ENCODE results near the gene MFAP2. TPM values are rescaled to one million over a fixed set of nuclear protein-coding genes. Genes with fewer than 3 reads are reported as not detected.

The MFAP2 gene
- total RNA-seq, 1 experiment from 2014 or later, result 0.50 TPM

DNA sequence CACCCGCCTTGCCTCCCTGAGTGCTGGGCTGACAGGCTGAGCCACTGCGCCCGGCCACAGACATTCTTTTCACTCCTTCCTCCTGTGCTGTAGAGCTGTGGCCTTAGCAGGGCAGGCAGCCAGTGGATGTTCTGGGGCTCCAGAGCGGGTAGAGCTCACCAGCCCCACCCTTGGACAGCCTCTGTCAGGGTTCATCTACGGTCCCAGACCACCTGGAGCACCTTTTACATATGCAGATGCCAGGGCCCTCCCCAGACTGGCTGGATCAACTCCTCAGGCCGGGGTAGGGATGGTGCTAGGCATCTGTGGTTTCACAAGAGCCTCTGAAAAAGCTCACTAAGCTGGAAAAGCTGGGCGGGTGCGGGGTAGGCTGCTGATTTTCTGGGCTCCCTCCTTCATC, 26.7 kb upstream of the MFAP2 start:
- CTCF ChIA-PET, result no interaction called here
- DNase-seq, result no peak
- Mint-ChIP-seq H3K27me3 (ENCODE audit: unreplicated experiment) (no peaks in the 10 kb centered on the region), H3K27ac (ENCODE audit: unreplicated experiment) (no peak overlapping the region), H3K36me3 (ENCODE audit: insufficient read depth, unreplicated experiment) (peaks cover 6% of the 10 kb centered on the region), H3K4me3 (ENCODE audit: low read depth, unreplicated experiment) (no peak overlapping the region), H3K9me3 (ENCODE audit: low read depth, unreplicated experiment) (no peaks in the 10 kb centered on the region), H3K4me1 (ENCODE audit: low read depth, unreplicated experiment) (peaks cover 3% of the 10 kb centered on the region)
- no TSS peak for BruUV-seq (replicated peaks)
- TF ChIP-seq, protein P1, sequence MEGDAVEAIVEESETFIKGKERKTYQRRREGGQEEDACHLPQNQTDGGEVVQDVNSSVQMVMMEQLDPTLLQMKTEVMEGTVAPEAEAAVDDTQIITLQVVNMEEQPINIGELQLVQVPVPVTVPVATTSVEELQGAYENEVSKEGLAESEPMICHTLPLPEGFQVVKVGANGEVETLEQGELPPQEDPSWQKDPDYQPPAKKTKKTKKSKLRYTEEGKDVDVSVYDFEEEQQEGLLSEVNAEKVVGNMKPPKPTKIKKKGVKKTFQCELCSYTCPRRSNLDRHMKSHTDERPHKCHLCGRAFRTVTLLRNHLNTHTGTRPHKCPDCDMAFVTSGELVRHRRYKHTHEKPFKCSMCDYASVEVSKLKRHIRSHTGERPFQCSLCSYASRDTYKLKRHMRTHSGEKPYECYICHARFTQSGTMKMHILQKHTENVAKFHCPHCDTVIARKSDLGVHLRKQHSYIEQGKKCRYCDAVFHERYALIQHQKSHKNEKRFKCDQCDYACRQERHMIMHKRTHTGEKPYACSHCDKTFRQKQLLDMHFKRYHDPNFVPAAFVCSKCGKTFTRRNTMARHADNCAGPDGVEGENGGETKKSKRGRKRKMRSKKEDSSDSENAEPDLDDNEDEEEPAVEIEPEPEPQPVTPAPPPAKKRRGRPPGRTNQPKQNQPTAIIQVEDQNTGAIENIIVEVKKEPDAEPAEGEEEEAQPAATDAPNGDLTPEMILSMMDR (IDR thresholded peaks at IDR 0.05; ENCODE audit: unreplicated experiment), result no peak
- intact Hi-C loops (cut with micrococcal nuclease; ENCODE audit: unreplicated experiment), result no loop called here

DNA sequence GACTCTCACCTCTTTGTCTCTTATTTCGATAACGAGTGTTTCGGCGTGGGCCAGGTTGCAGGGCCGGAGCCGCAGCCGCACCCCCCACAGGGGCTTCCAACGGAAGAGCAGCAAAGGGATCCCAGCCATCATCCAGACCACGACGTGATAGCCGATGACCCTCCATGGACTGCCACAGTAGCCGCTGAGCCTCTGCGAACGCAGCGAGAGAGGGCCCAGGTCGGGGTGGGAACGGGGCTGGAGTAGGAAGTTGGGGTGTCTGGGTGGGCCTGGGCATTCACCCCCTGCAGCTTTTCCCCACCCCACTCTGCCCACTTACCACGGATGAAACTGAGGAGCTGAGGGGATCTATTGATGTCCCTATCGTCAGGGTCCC, 24.9 kb upstream of the MFAP2 start:
- no TSS peak for BruUV-seq (replicated peaks)
- H3K4me1 Mint-ChIP-seq (ENCODE audit: low read depth, unreplicated experiment), result no peaks in the 10 kb centered on the region
- intact Hi-C loops (cut with micrococcal nuclease; ENCODE audit: unreplicated experiment), result no loop called here
- TF ChIP-seq, protein P1 (IDR thresholded peaks at IDR 0.05; ENCODE audit: unreplicated experiment), result no peak
- CTCF ChIA-PET, result no interaction called here
- no peak overlapping the region for H3K4me3 Mint-ChIP-seq (ENCODE audit: low read depth, unreplicated experiment)
- no peak for DNase-seq
- no peaks in the 10 kb centered on the region for H3K9me3 Mint-ChIP-seq (ENCODE audit: low read depth, unreplicated experiment)
- H3K27me3 Mint-ChIP-seq (ENCODE audit: unreplicated experiment), result no peaks in the 10 kb centered on the region
- H3K27ac Mint-ChIP-seq (ENCODE audit: unreplicated experiment), result no peak overlapping the region
- H3K36me3 Mint-ChIP-seq (ENCODE audit: insufficient read depth, unreplicated experiment), result peaks cover 6% of the 10 kb centered on the region

DNA sequence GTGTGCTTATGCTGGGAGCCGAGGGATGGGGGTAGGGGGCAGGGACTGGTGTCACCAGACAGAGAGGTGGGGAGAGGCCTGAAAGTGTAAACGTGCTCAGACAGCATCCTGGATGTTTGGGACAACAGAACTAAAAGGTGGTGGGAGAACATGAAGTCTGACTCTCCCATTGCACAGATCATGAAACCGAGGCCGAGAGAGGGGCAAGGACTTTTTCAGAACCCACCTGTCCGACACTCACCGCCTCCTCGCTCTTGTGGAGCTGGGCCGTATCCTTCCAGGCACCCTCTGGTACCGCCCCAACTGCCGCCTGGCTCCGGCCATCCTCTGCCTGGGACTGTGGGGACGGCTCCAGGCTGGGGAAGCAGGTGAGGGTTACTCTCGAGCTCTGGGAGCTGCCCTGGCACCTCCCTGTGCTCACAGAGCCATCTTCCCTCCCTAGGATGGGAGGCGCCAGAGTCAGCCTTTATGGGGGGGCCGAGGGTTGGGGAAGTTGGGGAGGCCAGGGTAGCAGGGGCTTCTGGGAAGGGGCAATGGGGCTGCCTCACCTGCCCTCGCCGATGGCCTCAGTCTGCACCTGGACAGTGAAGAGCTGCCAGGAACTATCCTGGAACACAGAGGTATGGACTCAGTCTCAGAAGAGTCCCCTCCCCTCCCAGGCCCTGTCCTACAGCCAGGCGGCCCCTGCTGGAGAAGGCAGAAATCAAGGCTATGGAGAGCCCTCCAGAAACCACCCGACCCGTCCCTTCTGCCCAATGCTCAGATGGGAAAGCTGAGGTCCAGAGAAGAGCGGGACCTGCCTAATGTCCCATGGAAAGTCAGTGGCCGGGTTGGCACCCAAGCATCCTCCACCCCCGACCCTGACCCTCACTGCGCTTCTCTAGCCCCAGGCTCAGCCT, 24.3 kb upstream of the MFAP2 start:
- no peak for DNase-seq
- Mint-ChIP-seq H3K9me3 (ENCODE audit: low read depth, unreplicated experiment) (no peaks in the 10 kb centered on the region), H3K4me3 (ENCODE audit: low read depth, unreplicated experiment) (no peak overlapping the region), H3K27ac (ENCODE audit: unreplicated experiment) (no peak overlapping the region), H3K36me3 (ENCODE audit: insufficient read depth, unreplicated experiment) (peaks cover 6% of the 10 kb centered on the region), H3K4me1 (ENCODE audit: low read depth, unreplicated experiment) (no peaks in the 10 kb centered on the region), H3K27me3 (ENCODE audit: unreplicated experiment) (no peaks in the 10 kb centered on the region)
- BruUV-seq (replicated peaks), result no TSS peak
- CTCF ChIA-PET, result no interaction called here
- TF ChIP-seq, protein P1 (IDR thresholded peaks at IDR 0.05; ENCODE audit: unreplicated experiment), result no peak
- intact Hi-C loops (cut with micrococcal nuclease; ENCODE audit: unreplicated experiment), result no loop called here

DNA sequence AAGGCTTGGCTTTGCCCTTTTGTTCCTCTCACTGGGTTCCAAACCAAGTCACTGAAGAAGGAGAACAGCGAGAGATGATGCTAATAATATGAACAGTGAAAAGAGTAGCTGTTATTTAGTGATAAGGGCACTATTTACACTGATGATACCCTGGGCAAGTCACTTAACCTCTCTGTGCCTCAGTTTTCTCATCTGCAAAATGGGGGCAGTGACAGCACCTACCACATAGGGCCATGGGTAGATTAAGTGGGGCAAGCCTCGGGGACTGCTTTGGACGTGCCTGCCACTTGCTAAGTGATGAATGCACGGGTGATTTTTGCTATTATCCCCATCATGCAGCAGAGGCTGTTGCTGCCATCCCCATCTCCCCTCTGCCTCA, 22.1 kb upstream of the MFAP2 start:
- TF ChIP-seq, protein P1 (IDR thresholded peaks at IDR 0.05; ENCODE audit: unreplicated experiment), result no peak
- H3K27me3 Mint-ChIP-seq (ENCODE audit: unreplicated experiment), result no peaks in the 10 kb centered on the region
- no peak overlapping the region for H3K4me3 Mint-ChIP-seq (ENCODE audit: low read depth, unreplicated experiment)
- no peak overlapping the region for H3K27ac Mint-ChIP-seq (ENCODE audit: unreplicated experiment)
- intact Hi-C loops (cut with micrococcal nuclease; ENCODE audit: unreplicated experiment), result no loop called here
- CTCF ChIA-PET, result no interaction called here
- H3K36me3 Mint-ChIP-seq (ENCODE audit: insufficient read depth, unreplicated experiment), result peaks cover 6% of the 10 kb centered on the region
- no peaks in the 10 kb centered on the region for H3K4me1 Mint-ChIP-seq (ENCODE audit: low read depth, unreplicated experiment)
- DNase-seq, result no peak
- no peaks in the 10 kb centered on the region for H3K9me3 Mint-ChIP-seq (ENCODE audit: low read depth, unreplicated experiment)
- no TSS peak for BruUV-seq (replicated peaks)
